RWPE2 (cell line): Measurements from ENCODE around the gene CYFIP1.

Experiments
- ATAC-seq: fragments of 200-7000 bp; cut with Tn5 transposase; 3 replicates; pipeline ENCODE4 v1.9.1; 2021; ENCODE audit warnings: low read depth
- DNase-seq: peaks from one replicate; pipeline ENCODE4 v3.0.0-alpha.2; 2020; ENCODE audit warnings: low spot score
- H3K27ac ChIP-seq: fragments of 450-650 bp; 2 replicates; pipeline ENCODE4 v1.5.1; 2017; ENCODE audit warnings: mild to moderate bottlenecking; ENCODE audit not compliant: poor library complexity, severe bottlenecking
- H3K27me3 ChIP-seq: fragments of 250-450 bp; sonication (Bioruptor Pico); 2 replicates; pipeline ENCODE4 v1.5.1; 2021; ENCODE audit warnings: mild to moderate bottlenecking, moderate library complexity; ENCODE audit not compliant: insufficient read depth, poor library complexity, severe bottlenecking
- H3K36me3 ChIP-seq: fragments of 250-450 bp; sonication (Bioruptor Pico); 2 replicates; pipeline ENCODE4 v1.5.1; 2020; ENCODE audit warnings: low read depth, mild to moderate bottlenecking, moderate library complexity
- H3K4me1 ChIP-seq: fragments of 250-450 bp; sonication (Bioruptor Pico); 2 replicates; pipeline ENCODE4 v1.5.1; 2021; ENCODE audit warnings: mild to moderate bottlenecking, moderate library complexity; ENCODE audit not compliant: insufficient read depth, poor library complexity, severe bottlenecking
- H3K4me3 ChIP-seq: fragments of 250-450 bp; sonication (Bioruptor Pico); 2 replicates; pipeline ENCODE4 v1.5.1; 2021; ENCODE audit warnings: mild to moderate bottlenecking, moderate library complexity; ENCODE audit not compliant: severe bottlenecking
- H3K9me3 ChIP-seq: fragments of 250-450 bp; sonication (Bioruptor Pico); 2 replicates; pipeline ENCODE4 v1.5.1; 2021; ENCODE audit warnings: mild to moderate bottlenecking, moderate library complexity; ENCODE audit not compliant: severe bottlenecking
- TF ChIP-seq, protein P1 (sequence below): fragments of 450-650 bp; IDR thresholded peaks from one replicate; pipeline ENCODE4 v1.5.1; 2017; ENCODE audit warnings: mild to moderate bottlenecking, moderate library complexity; ENCODE audit not compliant: poor library complexity, severe bottlenecking

The CYFIP1 gene

DNA sequence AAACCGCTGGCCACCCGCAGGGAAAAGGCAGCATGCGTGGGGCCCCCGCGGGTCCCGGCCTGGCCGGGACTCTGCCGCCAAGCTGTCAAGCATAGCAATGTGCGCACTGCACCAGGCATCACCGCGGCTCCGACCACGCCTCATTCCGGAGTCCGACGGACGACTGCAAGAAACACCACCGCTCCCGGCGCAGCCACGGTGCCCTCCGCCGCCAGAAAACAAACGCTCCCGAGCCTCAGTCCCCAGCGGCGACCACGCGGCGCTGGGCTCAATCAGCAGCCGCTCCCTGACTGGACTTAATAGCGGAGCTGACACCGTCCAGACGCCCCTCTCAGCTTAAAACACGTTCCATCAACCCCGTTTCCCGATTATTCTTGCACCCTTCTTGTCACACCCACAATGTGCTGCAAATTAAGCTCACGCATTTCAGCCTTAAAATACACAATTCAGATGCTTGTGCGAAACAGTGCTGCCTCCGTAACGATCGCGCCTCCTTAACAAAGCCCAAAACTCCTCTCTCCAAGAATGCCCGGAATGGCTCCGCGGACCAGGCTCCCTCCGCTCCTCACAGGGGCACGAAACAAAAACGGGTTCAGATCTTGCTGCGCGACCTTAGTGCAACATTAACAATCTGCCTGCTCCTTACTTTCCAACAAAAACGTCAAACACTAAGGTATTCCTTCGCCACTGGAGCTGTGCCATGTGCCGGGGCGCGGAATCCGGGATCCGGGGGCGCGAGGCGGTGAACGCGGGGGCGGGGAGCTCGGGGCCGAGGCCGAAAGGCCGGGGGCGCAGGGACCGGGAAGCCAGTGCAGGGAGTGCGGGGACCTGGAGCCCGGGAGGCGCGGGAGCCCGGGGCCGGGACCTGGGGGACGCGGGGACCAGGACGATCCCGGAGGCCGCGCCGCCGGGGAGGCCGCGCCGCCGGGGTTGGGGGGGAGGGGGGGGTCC lies 655 bp downstream of the CYFIP1 start:
- TF ChIP-seq, protein P1, sequence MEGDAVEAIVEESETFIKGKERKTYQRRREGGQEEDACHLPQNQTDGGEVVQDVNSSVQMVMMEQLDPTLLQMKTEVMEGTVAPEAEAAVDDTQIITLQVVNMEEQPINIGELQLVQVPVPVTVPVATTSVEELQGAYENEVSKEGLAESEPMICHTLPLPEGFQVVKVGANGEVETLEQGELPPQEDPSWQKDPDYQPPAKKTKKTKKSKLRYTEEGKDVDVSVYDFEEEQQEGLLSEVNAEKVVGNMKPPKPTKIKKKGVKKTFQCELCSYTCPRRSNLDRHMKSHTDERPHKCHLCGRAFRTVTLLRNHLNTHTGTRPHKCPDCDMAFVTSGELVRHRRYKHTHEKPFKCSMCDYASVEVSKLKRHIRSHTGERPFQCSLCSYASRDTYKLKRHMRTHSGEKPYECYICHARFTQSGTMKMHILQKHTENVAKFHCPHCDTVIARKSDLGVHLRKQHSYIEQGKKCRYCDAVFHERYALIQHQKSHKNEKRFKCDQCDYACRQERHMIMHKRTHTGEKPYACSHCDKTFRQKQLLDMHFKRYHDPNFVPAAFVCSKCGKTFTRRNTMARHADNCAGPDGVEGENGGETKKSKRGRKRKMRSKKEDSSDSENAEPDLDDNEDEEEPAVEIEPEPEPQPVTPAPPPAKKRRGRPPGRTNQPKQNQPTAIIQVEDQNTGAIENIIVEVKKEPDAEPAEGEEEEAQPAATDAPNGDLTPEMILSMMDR = no peak
- Histone ChIP-seq H3K36me3 (no peaks in the 10 kb centered on the region), H3K27me3 (no peaks in the 10 kb centered on the region), H3K4me1 (no peaks in the 10 kb centered on the region), H3K9me3 (no peaks in the 10 kb centered on the region), H3K4me3 (peak overlapping the region; percentile 86), H3K27ac (peak overlapping the region; percentile 71)
- peak; percentile 63 for ATAC-seq
- peak; percentile 82 for DNase-seq

DNA sequence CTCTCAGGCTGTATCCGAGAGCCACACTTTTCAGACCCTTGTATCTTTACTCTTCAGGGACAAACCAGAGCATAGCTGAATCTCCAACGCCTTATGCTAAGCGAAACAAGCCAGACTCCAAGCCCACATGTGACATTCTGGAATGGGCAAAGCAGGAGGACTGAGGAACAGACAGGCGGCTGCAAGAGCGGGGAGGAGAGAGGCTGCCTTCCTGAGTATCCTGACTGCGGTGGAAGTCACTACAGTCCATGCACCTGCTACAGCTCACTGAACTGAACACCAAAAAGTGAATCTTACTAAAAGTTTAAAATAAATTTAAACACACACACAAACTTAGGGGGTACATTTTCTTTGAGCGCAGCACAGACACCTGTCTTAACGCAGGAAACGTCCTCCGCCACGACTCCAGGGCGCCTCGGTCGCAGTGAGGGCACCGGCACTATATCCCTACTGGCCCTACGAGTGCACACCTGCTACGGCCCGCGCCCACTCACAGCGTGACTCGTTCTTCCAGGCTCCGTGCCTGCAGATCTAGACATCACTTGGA lies 1.4 kb downstream of the CYFIP1 start:
- Histone ChIP-seq H3K9me3 (no peaks in the 10 kb centered on the region), H3K27me3 (no peaks in the 10 kb centered on the region), H3K36me3 (no peaks in the 10 kb centered on the region), H3K4me3 (peak overlapping the region; percentile 86), H3K4me1 (no peaks in the 10 kb centered on the region), H3K27ac (no peak overlapping the region)
- ATAC-seq (peak; percentile 48), DNase-seq (peak; percentile 42)
- TF ChIP-seq, protein P1 = no peak

DNA sequence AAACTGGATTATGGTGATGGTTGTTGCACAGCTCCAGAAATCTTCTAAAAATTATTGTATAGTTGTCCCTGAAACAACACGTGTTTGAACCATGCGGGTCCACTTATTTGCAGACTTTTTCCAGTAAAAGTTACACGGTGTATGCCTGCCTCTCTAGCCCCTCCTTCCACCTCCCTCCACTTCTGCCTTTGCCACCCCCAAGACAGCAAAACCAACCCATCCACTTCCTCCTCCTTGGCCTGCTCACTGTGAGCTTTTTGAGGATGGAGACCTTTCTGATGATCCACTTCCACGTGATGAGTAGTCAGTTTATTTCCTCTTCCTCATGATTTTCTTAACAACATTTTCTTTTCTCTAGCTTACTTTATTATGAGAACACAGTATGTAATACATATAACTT lies 5.4 kb downstream of the CYFIP1 start:
- TF ChIP-seq, protein P1 = no peak
- peaks cover 9% of the 10 kb centered on the region for H3K9me3 ChIP-seq

DNA sequence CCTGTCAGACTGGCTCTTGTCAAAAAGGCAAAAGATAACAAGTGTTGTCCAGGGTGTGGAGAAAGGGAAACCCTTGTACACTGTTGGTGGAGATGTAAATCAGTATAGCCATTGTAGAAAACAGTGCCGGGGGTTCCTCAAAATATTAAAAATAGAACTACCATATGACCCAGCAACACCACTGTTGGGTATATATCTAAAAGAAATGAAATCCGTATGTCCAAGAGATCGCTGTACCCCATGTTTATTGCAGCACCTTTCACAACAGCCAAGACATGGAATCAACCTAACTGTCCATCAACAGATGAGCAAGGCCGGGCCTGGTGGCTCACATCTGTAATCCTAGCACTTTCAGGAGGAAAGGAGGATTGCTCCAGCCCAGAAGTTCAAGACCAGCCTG lies 6.2 kb downstream of the CYFIP1 start:
- no peak for DNase-seq
- peaks cover 22% of the 10 kb centered on the region for H3K36me3 ChIP-seq
- peaks cover 14% of the 10 kb centered on the region for H3K9me3 ChIP-seq
- no peaks in the 10 kb centered on the region for H3K4me1 ChIP-seq
- H3K27me3 ChIP-seq = no peaks in the 10 kb centered on the region
- TF ChIP-seq, protein P1 = no peak
- H3K27ac ChIP-seq = no peak overlapping the region
- ATAC-seq = no peak
- no peak overlapping the region for H3K4me3 ChIP-seq

More for the DNA sequence above, 5.4 kb downstream of the CYFIP1 start:
- Histone ChIP-seq H3K36me3 (peaks cover 15% of the 10 kb centered on the region), H3K4me1 (no peaks in the 10 kb centered on the region), H3K27ac (no peak overlapping the region), H3K4me3 (no peak overlapping the region), H3K27me3 (no peaks in the 10 kb centered on the region)
- DNase-seq (no peak), ATAC-seq (no peak)
